Thyroid gland (tissue), 4 donors: ENCODE measurements around the gene PPP4C. TPM values are rescaled to one million over a fixed set of nuclear protein-coding genes. Genes with fewer than 3 reads are reported as not detected.
A peak's percentile ranks its signal among the peaks of the same experiment; 100 is the strongest.

Experiments
- DNase-seq, 2 donors: peaks; one replicate each; pipeline ENCODE4 v3.0.0-alpha.2; 2019
- H3K27ac ChIP-seq, 3 donors: fragments of 200-600 bp; sonication (generic); 1 replicate in 2 of 3; 2 replicates in 1 of 3; pipeline ENCODE4 v1.5.1; 2016 to 2019; ENCODE audit warnings: mild to moderate bottlenecking in 1 of 3, moderate library complexity in 1 of 3
- H3K27me3 ChIP-seq: fragments of 200-600 bp; sonication (generic); one replicate; pipeline ENCODE4 v1.5.1; 2019
- H3K36me3 ChIP-seq, 2 donors: fragments of 200-600 bp; sonication (generic); one replicate each; pipeline ENCODE4 v1.5.1; 2016 to 2019
- H3K4me1 ChIP-seq, 2 donors: fragments of 200-600 bp; sonication (generic); one replicate each; pipeline ENCODE4 v1.5.1; 2017 to 2019
- H3K4me3 ChIP-seq, 3 donors: fragments of 200-600 bp; sonication (generic); replicated peaks in 1 of 3; 1 replicate in 2 of 3; 2 replicates in 1 of 3; pipeline ENCODE4 v1.5.1; 2016; ENCODE audit warnings: mild to moderate bottlenecking in 1 of 3
- H3K9me3 ChIP-seq: fragments of 200-600 bp; sonication (generic); one replicate; pipeline ENCODE4 v1.5.1; 2017
- POLR2A ChIP-seq, 2 donors: fragments of 450-650 bp; IDR thresholded peaks; one replicate each; pipeline ENCODE4 v1.6.1; 2017; ENCODE audit warnings: antibody characterized with exemption in 2 of 2, mild to moderate bottlenecking in 2 of 2, moderate library complexity in 1 of 2
- WGBS, 2 donors: methylation state at CpG; one replicate each; pipeline ENCODE4 v1.1.5; 2017; 5-methylcytosine and 5-hydroxymethylcytosine counted together
- intact Hi-C: fragments of 100-400 bp; cut with DNase I; formaldehyde crosslinking; loops from one replicate; pipeline ENCODE4 v1.15.1; 2023
- total RNA-seq, 4 donors: library from RNA; depleted of rRNA; stranded (reverse); fragments of >200 nt; gene quantifications; one replicate each; pipeline ENCODE4 v1.2.3, GENCODE V29; 2016
- TF ChIP-seq, protein P1 (sequence below), 6 experiments: fragments of 200-600 bp in 3 of 6; fragments of 450-650 bp in 3 of 6; sonication (generic) in 3 of 6; IDR thresholded peaks; one replicate each; pipeline ENCODE4 v1.5.1; 2016 to 2019; ENCODE audit warnings: antibody characterized with exemption in 6 of 6, mild to moderate bottlenecking in 2 of 6, inconsistent platforms in 1 of 6, moderate library complexity in 1 of 6

Gene PPP4C
- total RNA-seq, 4 donors from 2014 or later: 43.6 to 59.9 (median 50.8) TPM

DNA sequence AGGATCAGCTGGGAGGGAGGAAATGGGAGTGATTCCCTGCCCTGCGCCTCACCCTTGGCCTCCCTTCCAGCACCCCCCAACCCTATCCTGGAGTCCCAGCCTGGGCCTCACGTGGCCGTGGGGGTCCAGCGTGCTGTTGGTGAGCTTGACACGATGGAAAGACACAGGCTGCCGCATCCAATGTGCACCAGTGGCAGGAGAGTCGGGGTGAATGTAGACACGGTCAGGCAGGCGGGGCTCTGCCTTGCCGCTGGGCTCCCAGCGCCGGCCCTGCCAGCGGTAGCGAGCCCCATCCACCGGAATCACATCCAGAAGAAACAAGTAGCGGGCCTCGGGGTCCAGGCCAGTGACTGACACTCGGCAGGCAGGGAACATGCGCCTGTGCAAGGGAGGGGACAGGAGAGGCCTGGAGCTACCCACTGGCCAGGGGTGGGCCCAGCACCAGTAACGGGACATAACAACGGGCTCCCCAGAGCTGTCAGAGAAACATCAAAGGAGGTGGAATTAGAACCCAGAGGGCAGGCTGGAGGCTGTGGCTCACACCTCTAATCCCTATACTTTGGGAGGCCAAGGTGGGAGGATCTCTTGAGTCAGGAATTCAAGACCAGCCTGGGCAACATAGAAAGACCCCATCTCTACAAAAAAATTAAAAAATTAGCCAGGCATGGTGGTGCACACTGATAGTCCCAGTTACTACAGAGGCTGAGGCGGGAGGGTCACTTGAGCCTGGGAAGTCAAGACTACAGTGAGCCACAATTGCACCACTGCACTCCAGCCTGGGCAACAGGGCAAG lies 13.2 kb downstream of the PPP4C start:
- intact Hi-C loops: loop anchor here (10.0 kb wide), 1 partner anchor 336 kb away; no protein-coding TSS in a partner anchor
- H3K9me3 ChIP-seq: no peaks in the 10 kb centered on the region
- no peak for TF ChIP-seq POLR2A (IDR thresholded peaks at IDR 0.05)
- TF ChIP-seq, protein P1, sequence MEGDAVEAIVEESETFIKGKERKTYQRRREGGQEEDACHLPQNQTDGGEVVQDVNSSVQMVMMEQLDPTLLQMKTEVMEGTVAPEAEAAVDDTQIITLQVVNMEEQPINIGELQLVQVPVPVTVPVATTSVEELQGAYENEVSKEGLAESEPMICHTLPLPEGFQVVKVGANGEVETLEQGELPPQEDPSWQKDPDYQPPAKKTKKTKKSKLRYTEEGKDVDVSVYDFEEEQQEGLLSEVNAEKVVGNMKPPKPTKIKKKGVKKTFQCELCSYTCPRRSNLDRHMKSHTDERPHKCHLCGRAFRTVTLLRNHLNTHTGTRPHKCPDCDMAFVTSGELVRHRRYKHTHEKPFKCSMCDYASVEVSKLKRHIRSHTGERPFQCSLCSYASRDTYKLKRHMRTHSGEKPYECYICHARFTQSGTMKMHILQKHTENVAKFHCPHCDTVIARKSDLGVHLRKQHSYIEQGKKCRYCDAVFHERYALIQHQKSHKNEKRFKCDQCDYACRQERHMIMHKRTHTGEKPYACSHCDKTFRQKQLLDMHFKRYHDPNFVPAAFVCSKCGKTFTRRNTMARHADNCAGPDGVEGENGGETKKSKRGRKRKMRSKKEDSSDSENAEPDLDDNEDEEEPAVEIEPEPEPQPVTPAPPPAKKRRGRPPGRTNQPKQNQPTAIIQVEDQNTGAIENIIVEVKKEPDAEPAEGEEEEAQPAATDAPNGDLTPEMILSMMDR (IDR thresholded peaks at IDR 0.05): no peak
- 85 to 86% methylated on average over 10 to 16 of the region's 22 CpGs for WGBS, 2 donors
- H3K4me3 ChIP-seq: no peak overlapping the region
- DNase-seq: no peak
- H3K36me3 ChIP-seq: peaks cover 18 to 23% of the 10 kb centered on the region in 2 donors
- no peak overlapping the region for H3K27ac ChIP-seq
- peaks cover 23 to 28% of the 10 kb centered on the region in 2 donors for H3K4me1 ChIP-seq
- H3K27me3 ChIP-seq: no peaks in the 10 kb centered on the region

DNA sequence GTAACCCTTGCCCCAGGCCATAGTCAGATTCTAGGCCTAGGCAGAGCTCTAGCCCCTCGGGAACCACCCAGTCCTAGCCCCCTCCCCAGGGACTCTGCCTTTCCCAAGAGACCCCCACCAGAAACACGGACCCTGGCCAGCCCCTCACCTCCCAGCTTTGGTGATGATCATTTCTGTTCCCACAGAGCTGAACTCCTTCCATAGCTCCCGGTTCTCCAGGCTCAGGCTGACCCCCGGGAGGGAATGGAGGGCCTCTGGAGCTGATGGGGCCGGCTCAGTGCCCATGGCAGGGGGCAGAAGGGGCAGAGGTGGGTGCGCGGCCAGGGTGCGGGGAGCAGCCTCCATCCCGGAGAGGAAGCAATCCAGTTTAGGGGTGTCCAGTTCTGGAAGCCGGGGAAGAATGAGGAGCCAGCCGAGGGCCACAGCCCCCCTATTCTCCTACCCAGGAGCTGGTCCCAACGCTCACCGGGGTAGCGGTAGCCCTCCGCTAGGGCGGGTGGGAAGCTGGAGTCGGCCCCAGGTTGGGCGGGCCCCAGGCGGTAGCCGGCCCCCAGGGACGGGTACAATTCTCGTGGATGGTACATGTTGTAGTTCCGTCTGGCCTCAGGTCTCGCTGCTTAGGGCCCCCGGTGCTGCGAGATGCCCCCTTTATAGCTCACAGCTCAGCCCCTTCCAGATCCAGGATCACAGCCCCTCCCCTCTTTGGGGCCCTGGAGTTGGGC lies 15.0 kb downstream of the PPP4C start:
- H3K4me1 ChIP-seq: peaks cover 35 to 41% of the 10 kb centered on the region in 2 donors
- H3K36me3 ChIP-seq: peaks cover 5 to 13% of the 10 kb centered on the region in 2 donors
- 71 to 75% methylated on average over 19 to 21 of the region's 26 CpGs for WGBS, 2 donors
- peak overlapping the region; percentile 80 to 82 (median 80) for H3K27ac ChIP-seq
- no peaks in the 10 kb centered on the region for H3K27me3 ChIP-seq
- peak overlapping the region in 1 of 3 donors; percentile 35 for H3K4me3 ChIP-seq
- DNase-seq: no peak
- intact Hi-C loops: no loop called here
- H3K9me3 ChIP-seq: no peaks in the 10 kb centered on the region
- no peak for TF ChIP-seq POLR2A (IDR thresholded peaks at IDR 0.05)
- TF ChIP-seq, protein P1 (IDR thresholded peaks at IDR 0.05): no peak

DNA sequence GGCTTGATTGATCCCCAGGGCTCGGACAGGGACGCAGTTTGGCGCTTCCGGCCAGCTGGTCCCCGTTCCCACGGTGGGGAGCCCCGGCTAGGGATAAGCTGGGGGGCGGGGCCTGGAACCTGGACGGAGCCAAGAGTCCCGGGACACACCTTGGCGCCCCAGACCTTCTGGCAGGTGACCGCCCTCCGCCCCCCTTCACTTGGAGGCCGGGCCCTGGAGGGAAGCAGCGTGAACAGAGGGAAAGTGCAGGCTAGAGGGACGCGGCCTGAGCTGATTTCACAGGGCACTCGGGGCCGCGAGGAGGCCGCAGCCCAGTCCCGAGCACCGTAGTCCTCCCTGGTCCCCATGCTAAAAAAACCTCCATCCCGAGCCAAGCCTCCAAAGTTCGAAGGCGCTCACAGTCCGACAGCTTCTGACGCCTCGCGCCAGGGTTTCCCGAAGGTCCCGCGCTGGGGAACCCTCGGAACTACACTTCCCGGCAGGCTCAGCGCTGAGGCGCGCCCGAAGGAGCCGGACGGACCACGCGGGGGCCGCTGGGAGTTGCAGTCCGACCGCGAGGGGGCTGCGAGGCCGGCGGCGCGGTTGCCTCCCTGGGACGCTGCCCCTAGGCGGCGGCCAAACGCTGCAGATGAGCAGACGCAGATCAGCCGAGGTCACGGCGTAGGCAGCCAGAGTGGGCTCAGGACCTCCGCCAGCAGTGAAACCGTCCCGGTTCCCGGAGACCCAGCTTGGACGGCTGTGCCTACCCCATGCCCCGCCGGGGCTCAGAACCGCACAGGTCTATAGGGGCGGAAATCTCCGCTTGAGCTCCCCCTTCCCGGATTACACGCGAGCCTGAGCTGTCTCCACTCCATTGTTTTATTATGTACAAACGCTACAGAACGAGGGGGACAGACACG lies 15.9 kb downstream of the PPP4C start, which contains the start of gene TBX6:
TBX6 (minus strand) TSS at position 451 of the 899 bp plus-strand sequence. CDS start 731 bp downstream, outside the sequence.
- WGBS, 2 donors: 1% methylated on average over 18 to 49 of the region's 76 CpGs
- H3K4me3 ChIP-seq: peak within 1 kb of the TSS in 2 of 3 donors; percentile 35 to 40
- H3K27ac ChIP-seq: peak within 1 kb of the TSS; percentile 80 to 82 (median 80)
- no peaks in the 10 kb centered on the region for H3K27me3 ChIP-seq
- TF ChIP-seq, protein P1 (IDR thresholded peaks at IDR 0.05): peak in 5 of 6 experiments; percentile 67 to 98 (median 79)
- TF ChIP-seq POLR2A (IDR thresholded peaks at IDR 0.05): peak in 1 of 2 donors; percentile 47
- H3K4me1 ChIP-seq: peaks cover 38 to 44% of the 10 kb centered on the region in 2 donors
- peaks cover 5 to 12% of the 10 kb centered on the region in 2 donors for H3K36me3 ChIP-seq
- H3K9me3 ChIP-seq: no peaks in the 10 kb centered on the region
- peak; percentile 92 to 93 for DNase-seq
- intact Hi-C loops: no loop called here

DNA sequence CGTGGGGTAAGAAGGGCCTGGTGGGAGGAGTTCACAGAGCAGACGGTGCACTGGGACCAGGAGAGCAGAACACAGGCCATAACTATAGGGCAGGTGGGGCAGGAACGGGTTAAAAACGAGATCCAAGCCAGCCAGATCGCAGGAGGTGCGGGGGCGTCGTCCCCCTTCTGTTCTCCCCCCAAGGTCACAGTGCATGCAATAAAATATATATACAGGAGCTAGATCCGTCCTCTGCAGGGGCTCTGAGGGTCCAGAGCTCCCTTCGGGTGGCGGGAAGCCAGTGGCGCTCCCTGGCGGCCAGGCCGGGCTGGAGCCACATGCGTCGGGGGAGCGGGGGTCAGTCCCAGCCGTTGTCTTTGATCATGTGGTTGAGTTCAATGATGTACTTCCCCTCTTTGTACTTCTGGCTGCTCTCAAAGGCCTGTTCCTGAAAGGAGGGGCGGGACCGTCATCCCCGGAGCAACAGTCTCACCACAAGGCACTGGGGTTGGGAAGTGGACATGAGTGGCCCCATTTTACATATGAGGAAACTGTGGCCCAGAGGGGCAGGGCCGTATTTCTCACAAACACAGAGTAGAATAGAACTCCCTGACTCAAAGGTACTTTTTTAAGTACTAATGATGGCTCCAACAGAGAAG lies 16.7 kb downstream of the PPP4C start:
- no peaks in the 10 kb centered on the region for H3K9me3 ChIP-seq
- peak; percentile 66 to 74 for DNase-seq
- H3K4me1 ChIP-seq: peaks cover 39 to 45% of the 10 kb centered on the region in 2 donors
- no peaks in the 10 kb centered on the region for H3K27me3 ChIP-seq
- peak overlapping the region; percentile 80 to 82 (median 80) for H3K27ac ChIP-seq
- peak overlapping the region in 1 of 3 donors; percentile 35 for H3K4me3 ChIP-seq
- TF ChIP-seq, protein P1 (IDR thresholded peaks at IDR 0.05): peak in 3 of 6 experiments; percentile 7 to 44 (median 32)
- no peak for TF ChIP-seq POLR2A (IDR thresholded peaks at IDR 0.05)
- H3K36me3 ChIP-seq: peaks cover 5 to 12% of the 10 kb centered on the region in 2 donors
- WGBS, 2 donors: 17 to 18% methylated on average over 18 to 22 of the region's 22 CpGs
- intact Hi-C loops: no loop called here
